OCI-LY1 (cell line): ENCODE results near the gene CSTF1.
A peak's percentile ranks its signal among the peaks of the same experiment; 100 is the strongest.
"Not testable (repeated sequence)": the region's sequence is repeated elsewhere in the genome, so short reads cannot be mapped to it uniquely, and the experiment has no call there.

Experiments
- H2AFZ ChIP-seq: fragments of 200-600 bp; sonication (generic), shearing (Covaris generic); 2 replicates; pipeline ENCODE4 v1.6.0; 2014; ENCODE audit warnings: antibody characterized with exemption, mild to moderate bottlenecking, low read length
- H3F3A ChIP-seq: fragments of 200-600 bp; sonication (generic), shearing (Covaris generic); 2 replicates; pipeline ENCODE4 v1.6.0; 2014; ENCODE audit warnings: mild to moderate bottlenecking, antibody characterized with exemption, low read length, moderate library complexity; ENCODE audit not compliant: insufficient read depth
- H3K27ac ChIP-seq: fragments of 200-600 bp; sonication (generic); 2 replicates; pipeline ENCODE4 v1.5.1; 2014; ENCODE audit warnings: low read length, mixed run types, mild to moderate bottlenecking, low read depth; ENCODE audit not compliant: poor library complexity, severe bottlenecking
- H3K27me3 ChIP-seq: fragments of 200-600 bp; sonication (generic); 2 replicates; pipeline ENCODE4 v1.6.0; 2014; ENCODE audit warnings: antibody characterized with exemption, mild to moderate bottlenecking, low read length, moderate library complexity; ENCODE audit not compliant: insufficient read depth
- H3K36me3 ChIP-seq: fragments of 200-600 bp; sonication (generic); 2 replicates; pipeline ENCODE4 v1.6.1; 2014; ENCODE audit warnings: mild to moderate bottlenecking, antibody characterized with exemption, low read length, moderate library complexity, mixed read lengths; ENCODE audit not compliant: insufficient read depth
- H3K4me1 ChIP-seq: fragments of 200-600 bp; sonication (generic); 2 replicates; pipeline ENCODE4 v1.5.1; 2014; ENCODE audit warnings: mild to moderate bottlenecking, low read length, moderate library complexity; ENCODE audit not compliant: insufficient read depth, severe bottlenecking
- H3K4me2 ChIP-seq: fragments of 200-600 bp; sonication (generic), shearing (Covaris generic); 2 replicates; pipeline ENCODE4 v1.6.1; 2014; ENCODE audit warnings: low read length
- H3K4me3 ChIP-seq: fragments of 200-600 bp; sonication (generic); 2 replicates; pipeline ENCODE4 v1.5.1; 2014; ENCODE audit warnings: low read length, low read depth, mild to moderate bottlenecking, mixed read lengths; ENCODE audit not compliant: poor library complexity, severe bottlenecking
- H3K79me2 ChIP-seq: fragments of 200-600 bp; shearing (Covaris generic); 2 replicates; pipeline ENCODE4 v1.6.1; 2016; ENCODE audit warnings: mixed run types, low read length, mixed read lengths; ENCODE audit not compliant: insufficient read depth
- H3K9ac ChIP-seq: fragments of 200-600 bp; sonication (generic), shearing (Covaris generic); 2 replicates; pipeline ENCODE4 v1.6.1; 2014; ENCODE audit warnings: mild to moderate bottlenecking, low read length, mixed read lengths
- H3K9me2 ChIP-seq: fragments of 200-600 bp; sonication (generic), shearing (Covaris generic); 2 replicates; pipeline ENCODE4 v1.6.1; 2014; ENCODE audit warnings: low read depth, mild to moderate bottlenecking, low read length, mixed read lengths
- H3K9me3 ChIP-seq: fragments of 200-600 bp; shearing (Covaris generic); 2 replicates; pipeline ENCODE4 v1.6.1; 2014; ENCODE audit warnings: low read length, mixed read lengths
- H4K20me1 ChIP-seq: fragments of 200-600 bp; sonication (generic), shearing (Covaris generic); 2 replicates; pipeline ENCODE4 v1.6.0; 2016; ENCODE audit warnings: mild to moderate bottlenecking, low read length; ENCODE audit not compliant: insufficient read depth
- EZH2 ChIP-seq: fragments of 200-600 bp; sonication (generic), shearing (Covaris generic); IDR thresholded peaks from 2 replicates; pipeline ENCODE4 v1.8.0; 2017; ENCODE audit warnings: borderline replicate concordance, mixed run types, mild to moderate bottlenecking, antibody characterized with exemption, low read length, moderate library complexity, mixed read lengths
- TF ChIP-seq, protein P1 (sequence below): fragments of 200-600 bp; sonication (generic), shearing (Covaris generic); IDR thresholded peaks from 2 replicates; pipeline ENCODE4 v1.5.1; 2017; ENCODE audit warnings: mild to moderate bottlenecking, antibody characterized with exemption, low read length, moderate library complexity, mixed read lengths

The CSTF1 gene

DNA sequence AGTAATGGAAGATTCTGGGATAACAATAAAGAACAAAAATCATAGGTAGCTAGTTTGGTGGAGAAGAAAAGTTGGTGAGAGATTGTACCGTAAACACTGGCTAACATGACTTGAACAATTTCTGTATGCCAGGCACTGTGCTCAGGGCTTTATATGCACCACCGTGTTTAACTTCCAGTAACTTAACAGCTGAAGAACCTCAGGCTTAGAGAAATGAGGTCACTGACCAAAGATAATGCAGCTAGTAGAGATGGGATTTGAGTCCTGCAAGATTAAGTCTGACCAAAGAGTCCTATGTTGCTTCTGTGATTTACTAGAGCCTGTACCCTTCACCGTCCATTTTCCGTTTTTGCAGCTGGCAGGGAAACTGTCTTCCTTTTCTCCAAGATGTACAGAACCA, 2.7 kb downstream of the CSTF1 start:
- Histone ChIP-seq H3K9ac (no peak overlapping the region), H3K27me3 (no peaks in the 10 kb centered on the region), H3K9me3 (no peaks in the 10 kb centered on the region), H4K20me1 (no peaks in the 10 kb centered on the region), H2AFZ (no peak overlapping the region), H3K27ac (no peak overlapping the region), H3K4me2 (no peak overlapping the region), H3K9me2 (no peaks in the 10 kb centered on the region), H3K36me3 (peaks cover 67% of the 10 kb centered on the region), H3F3A (0 out of 2 replicates have a peak, but pooled peaks cover 4% of the 10 kb centered on the region), H3K79me2 (peaks cover 40% of the 10 kb centered on the region), H3K4me1 (peaks cover 26% of the 10 kb centered on the region), H3K4me3 (no peak overlapping the region)
- TF ChIP-seq, protein P1, sequence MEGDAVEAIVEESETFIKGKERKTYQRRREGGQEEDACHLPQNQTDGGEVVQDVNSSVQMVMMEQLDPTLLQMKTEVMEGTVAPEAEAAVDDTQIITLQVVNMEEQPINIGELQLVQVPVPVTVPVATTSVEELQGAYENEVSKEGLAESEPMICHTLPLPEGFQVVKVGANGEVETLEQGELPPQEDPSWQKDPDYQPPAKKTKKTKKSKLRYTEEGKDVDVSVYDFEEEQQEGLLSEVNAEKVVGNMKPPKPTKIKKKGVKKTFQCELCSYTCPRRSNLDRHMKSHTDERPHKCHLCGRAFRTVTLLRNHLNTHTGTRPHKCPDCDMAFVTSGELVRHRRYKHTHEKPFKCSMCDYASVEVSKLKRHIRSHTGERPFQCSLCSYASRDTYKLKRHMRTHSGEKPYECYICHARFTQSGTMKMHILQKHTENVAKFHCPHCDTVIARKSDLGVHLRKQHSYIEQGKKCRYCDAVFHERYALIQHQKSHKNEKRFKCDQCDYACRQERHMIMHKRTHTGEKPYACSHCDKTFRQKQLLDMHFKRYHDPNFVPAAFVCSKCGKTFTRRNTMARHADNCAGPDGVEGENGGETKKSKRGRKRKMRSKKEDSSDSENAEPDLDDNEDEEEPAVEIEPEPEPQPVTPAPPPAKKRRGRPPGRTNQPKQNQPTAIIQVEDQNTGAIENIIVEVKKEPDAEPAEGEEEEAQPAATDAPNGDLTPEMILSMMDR: no peak
- TF ChIP-seq EZH2: no peak

DNA sequence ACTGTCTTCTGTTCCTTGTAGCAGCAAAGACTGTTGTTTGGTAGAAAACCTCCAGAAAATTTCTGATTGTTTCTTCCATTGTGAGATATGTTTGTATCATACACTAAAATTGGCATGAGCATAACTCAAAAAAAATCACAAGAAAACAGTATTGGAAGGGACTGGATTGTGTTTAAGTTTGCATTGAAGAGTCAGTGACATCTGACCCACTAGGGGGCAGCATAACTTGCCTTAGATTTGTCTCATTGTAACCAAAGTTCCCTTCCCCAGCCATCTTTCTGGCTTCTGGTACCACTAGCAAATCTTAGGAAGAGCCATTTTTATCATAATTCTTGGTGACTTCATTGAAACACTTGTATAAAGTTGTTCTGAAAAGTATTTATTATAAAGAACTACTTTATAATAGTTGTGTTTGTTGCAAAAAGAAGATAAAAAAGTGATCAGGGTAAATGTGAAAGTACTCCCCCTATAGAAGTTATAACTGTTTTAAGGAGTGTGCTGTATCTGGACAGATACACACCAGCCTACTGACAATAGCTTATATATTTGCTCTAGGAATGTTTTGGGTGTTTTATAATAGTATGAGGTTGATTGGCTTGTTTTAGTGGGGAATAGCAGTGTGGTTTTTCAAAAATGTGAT, 7.7 kb downstream of the CSTF1 start:
- H3K9me2 ChIP-seq: no peaks in the 10 kb centered on the region
- no peaks in the 10 kb centered on the region for H3K27me3 ChIP-seq
- no peak overlapping the region for H3K27ac ChIP-seq
- no peak overlapping the region for H3K4me2 ChIP-seq
- no peak overlapping the region for H3K9ac ChIP-seq
- no peak for TF ChIP-seq EZH2
- TF ChIP-seq, protein P1: peak; percentile 80
- H3F3A ChIP-seq: 0 out of 2 replicates have a peak, but pooled peaks cover 4% of the 10 kb centered on the region
- peaks cover 6% of the 10 kb centered on the region; the same call in 1 of the 2 replicates for H3K79me2 ChIP-seq
- H3K9me3 ChIP-seq: no peaks in the 10 kb centered on the region
- H3K36me3 ChIP-seq: peaks cover 98% of the 10 kb centered on the region
- no peak overlapping the region for H2AFZ ChIP-seq
- H4K20me1 ChIP-seq: 0 out of 2 replicates have a peak, but pooled peaks cover 2% of the 10 kb centered on the region
- H3K4me1 ChIP-seq: no peaks in the 10 kb centered on the region
- no peak overlapping the region for H3K4me3 ChIP-seq

DNA sequence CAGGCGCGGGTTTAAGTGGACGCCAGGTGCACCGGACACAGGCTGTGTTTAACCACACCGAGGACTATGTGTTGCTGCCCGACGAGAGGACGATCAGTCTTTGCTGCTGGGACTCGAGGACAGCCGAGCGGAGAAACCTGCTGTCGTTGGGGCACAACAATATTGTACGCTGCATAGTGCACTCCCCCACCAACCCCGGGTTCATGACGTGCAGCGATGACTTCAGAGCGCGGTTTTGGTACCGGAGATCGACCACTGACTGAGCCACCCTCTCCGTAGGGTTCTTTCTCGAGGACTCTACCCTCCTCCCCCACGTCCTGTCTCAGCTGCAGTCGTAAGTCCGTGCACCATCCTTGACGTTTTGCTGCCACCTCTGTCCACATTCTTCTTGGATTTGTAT, 11.0 kb downstream of the CSTF1 start:
- H3K9me2 ChIP-seq: no peaks in the 10 kb centered on the region
- 0 out of 2 replicates have a peak, but pooled peaks cover 2% of the 10 kb centered on the region for H4K20me1 ChIP-seq
- H3K4me3 ChIP-seq: no peak overlapping the region
- H3K9ac ChIP-seq: no peak overlapping the region
- TF ChIP-seq, protein P1: no peak
- TF ChIP-seq EZH2: no peak
- H2AFZ ChIP-seq: no peak overlapping the region
- H3K9me3 ChIP-seq: no peaks in the 10 kb centered on the region
- no peaks in the 10 kb centered on the region for H3K4me1 ChIP-seq
- no peak overlapping the region for H3K4me2 ChIP-seq
- peaks cover 93% of the 10 kb centered on the region for H3K36me3 ChIP-seq
- 0 out of 2 replicates have a peak, but pooled peaks cover 4% of the 10 kb centered on the region for H3F3A ChIP-seq
- no peak overlapping the region for H3K27ac ChIP-seq
- H3K79me2 ChIP-seq: peaks cover 4% of the 10 kb centered on the region; the same call in 1 of the 2 replicates
- H3K27me3 ChIP-seq: no peaks in the 10 kb centered on the region

DNA sequence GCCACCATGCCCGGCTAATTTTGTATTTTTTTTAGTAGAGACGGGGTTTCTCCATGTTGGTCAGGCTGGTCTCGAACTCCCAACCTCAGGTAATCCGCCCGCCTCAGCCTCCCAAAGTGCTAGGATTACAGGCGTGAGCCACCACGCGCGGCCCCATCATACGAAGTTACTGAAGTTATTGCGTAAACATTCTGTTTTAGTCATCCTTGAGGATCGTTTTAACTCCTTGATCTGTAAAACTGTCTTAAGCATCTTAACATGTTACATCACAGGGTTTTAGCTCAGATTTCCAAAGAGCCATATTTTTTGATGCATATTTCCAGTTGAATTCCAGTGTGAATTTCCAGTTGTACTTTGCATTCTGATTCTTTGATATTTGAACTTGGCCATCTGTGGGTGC, 12.9 kb downstream of the CSTF1 start:
- H3K27ac ChIP-seq, H4K20me1 ChIP-seq, H3K27me3 ChIP-seq, H3K4me1 ChIP-seq, H3K9me3 ChIP-seq, H3K4me2 ChIP-seq, H3K9ac ChIP-seq, H3K79me2 ChIP-seq, H2AFZ ChIP-seq, H3K4me3 ChIP-seq, H3K9me2 ChIP-seq, H3F3A ChIP-seq: not testable (repeated sequence)
- peaks cover 85% of the 10 kb centered on the region for H3K36me3 ChIP-seq
